Activated naive CD4-positive, alpha-beta T cell treated with anti-CD3 and anti-CD28 coated beads, Interleukin-2, amount 50 U/mL, for 72 hours (primary cell): ENCODE results near the gene MRPL55. TPM values are rescaled to one million over a fixed set of nuclear protein-coding genes. Genes with fewer than 3 reads are reported as not detected.

Source experiments
- ATAC-seq, 2 donors: fragments of 150-1000 bp; cut with Tn5 transposase; 2 replicates each; pipeline ENCODE4 v1.10.0; 2021; ENCODE audit warnings: mild to moderate bottlenecking in 2 of 2, moderate library complexity in 2 of 2
- DNase-seq, 2 donors: peaks; one replicate each; pipeline ENCODE4 v3.0.0; 2021 to 2022; ENCODE audit warnings: low spot score in 2 of 2
- H3K27ac Mint-ChIP-seq, 2 donors: one replicate each; pipeline ENCODE4 v1.8.0; 2022; ENCODE audit warnings: mild to moderate bottlenecking in 2 of 2, mixed read lengths in 2 of 2
- H3K36me3 Mint-ChIP-seq, 2 donors: one replicate each; pipeline ENCODE4 v1.8.0; 2022; ENCODE audit warnings: mixed read lengths in 2 of 2
- H3K9me3 Mint-ChIP-seq, 2 donors: one replicate each; pipeline ENCODE4 v1.8.0; 2022; ENCODE audit warnings: mixed read lengths in 2 of 2
- total RNA-seq, 2 donors: library from RNA; stranded (reverse); gene quantifications; one replicate each; pipeline ENCODE4 v1.2.3, GENCODE V29; 2022

MRPL55 gene
- total RNA-seq, 2 donors from 2014 or later, result 50.6 to 52.5 TPM

DNA sequence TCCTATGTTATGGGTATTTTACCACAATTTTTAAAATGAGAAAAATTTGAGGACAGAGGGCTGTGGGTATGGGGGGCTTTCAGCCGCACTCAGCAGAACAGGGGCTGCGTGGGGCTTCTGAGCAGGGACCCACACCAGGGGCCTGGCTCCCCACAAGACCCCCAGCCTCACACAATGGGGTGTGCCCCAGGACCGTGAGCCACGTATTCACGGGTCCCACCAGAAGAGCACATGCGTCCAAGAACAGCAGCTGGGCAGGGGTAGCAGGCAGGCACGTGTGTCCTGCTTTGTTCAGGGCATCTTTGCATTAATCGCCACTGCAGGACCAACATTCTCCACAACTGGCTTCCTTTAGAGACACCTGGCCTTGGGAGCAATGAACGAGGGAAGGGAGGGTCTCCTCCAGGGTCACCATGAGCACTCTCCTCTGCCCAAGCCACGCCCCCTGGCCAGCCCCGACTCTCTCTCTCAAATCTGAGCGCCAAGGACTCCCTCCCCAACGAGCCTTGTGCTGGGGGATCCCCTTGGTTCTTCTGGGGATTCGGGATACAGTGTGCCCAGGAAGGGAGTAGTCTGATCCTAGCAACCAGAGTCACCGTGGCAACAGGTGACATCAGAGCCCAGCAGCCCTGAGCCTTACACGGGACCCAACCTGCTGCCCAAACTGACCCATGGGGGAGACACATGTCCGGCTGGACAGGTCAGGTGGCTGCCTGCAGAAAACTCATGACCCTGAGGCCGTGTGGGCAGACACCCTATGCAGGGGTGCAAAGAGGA is 34.0 kb downstream of the MRPL55 start:
- Mint-ChIP-seq H3K27ac (no peak overlapping the region), H3K36me3 (no peaks in the 10 kb centered on the region), H3K9me3 (no peaks in the 10 kb centered on the region)
- ATAC-seq, result no peak
- DNase-seq, result peak in 1 of 2 donors; percentile 45

DNA sequence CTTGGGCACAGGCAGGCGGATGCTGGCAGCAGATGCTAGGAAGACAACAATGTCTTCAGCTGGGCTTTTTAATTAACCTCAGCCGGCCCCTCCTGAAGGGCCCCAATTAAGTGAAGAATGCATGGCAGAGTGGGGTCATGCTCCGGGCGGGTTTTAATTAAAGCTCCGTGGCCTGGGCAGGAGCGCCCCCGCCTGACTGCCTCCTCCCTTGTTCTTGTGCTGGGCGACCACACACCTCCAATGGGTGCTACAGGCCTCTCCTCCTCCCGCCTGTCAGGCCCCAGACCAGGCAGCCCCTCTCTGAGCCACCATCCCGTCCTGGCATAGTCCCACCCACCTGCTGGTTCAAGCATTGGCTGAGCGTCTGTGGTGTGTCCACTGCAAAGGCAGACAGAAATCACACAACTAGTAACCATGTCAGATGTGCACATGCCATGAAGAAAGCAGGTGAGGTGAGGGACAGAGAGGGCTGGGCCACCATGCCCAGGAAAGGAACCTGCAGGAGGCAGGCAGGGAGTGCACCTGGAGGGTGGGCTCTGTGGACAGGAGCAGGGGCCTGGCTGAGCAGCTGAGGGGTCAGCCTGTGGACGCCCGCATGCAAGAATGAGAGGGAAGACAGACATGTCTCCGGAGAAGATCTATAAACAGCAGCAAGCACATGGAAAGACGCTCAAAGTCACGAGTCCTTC is 35.1 kb downstream of the MRPL55 start:
- H3K27ac Mint-ChIP-seq, result no peak overlapping the region
- no peaks in the 10 kb centered on the region for H3K9me3 Mint-ChIP-seq
- no peaks in the 10 kb centered on the region for H3K36me3 Mint-ChIP-seq
- ATAC-seq (no peak), DNase-seq (peak in 1 of 2 donors; percentile 53)

DNA sequence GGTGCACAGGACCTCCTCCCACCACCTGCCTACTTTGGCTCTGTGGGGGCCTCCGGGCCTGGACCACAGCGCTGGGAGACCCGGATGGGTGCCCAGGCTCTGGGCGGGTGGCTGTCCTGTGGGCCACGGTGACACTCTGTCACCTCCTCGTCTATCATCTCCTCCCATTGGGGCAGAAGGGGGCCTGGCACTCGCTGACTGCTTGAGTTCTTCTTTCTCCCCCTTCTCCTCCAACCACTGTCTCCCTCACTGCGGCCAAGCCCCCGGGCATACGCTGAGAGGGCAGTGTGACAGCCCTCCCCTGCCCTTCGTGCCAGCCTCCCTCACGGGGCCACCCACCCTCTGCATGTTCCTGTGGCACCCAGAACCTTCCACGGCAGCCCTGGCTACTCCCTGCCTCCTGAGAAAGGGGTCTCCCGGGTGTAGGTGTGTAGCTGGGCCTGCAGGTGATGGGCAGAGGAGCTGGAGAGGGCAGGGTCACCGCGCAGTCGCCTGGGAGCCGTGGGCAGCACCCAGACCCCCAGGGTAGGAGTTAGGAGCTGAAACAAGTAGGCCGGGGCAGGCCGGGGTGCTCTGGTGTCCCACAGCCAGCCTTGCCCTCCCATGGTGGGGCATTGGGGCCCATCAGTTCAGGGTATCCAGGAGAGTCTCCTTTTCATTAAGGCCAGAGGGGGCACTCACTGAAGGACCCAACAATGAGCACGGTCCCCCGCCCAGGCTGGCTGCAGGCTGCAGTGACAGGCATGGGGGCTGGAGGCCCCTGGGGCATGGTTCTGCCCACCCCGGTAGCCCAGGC is 35.8 kb downstream of the MRPL55 start:
- no peaks in the 10 kb centered on the region for H3K9me3 Mint-ChIP-seq
- no peaks in the 10 kb centered on the region for H3K36me3 Mint-ChIP-seq
- peak in 1 of 2 donors; percentile 54 for DNase-seq
- no peak for ATAC-seq
- no peak overlapping the region for H3K27ac Mint-ChIP-seq

DNA sequence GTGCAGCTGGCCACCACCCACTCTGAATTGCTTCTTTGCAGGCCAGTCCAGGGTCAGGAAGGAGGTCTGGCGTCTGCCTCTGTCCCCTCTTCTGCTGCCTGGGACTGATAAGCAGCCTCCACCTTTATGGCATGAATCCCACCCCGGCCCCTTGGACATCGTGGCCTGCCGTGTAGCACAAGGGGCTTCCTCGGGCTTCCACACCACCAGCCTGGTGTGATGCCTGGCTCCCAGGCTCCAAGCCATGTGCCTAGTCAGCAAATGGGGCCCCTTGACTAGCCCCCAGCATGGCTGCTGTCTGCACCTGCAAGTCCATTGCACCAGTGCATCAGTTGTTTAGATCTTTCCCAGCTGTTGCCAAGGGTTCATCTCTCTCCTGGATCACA is 36.4 kb downstream of the MRPL55 start:
- ATAC-seq, result peak in 1 of 2 donors; percentile 10
- Mint-ChIP-seq H3K27ac (no peak overlapping the region), H3K36me3 (no peaks in the 10 kb centered on the region), H3K9me3 (no peaks in the 10 kb centered on the region)
- DNase-seq, result no peak

DNA sequence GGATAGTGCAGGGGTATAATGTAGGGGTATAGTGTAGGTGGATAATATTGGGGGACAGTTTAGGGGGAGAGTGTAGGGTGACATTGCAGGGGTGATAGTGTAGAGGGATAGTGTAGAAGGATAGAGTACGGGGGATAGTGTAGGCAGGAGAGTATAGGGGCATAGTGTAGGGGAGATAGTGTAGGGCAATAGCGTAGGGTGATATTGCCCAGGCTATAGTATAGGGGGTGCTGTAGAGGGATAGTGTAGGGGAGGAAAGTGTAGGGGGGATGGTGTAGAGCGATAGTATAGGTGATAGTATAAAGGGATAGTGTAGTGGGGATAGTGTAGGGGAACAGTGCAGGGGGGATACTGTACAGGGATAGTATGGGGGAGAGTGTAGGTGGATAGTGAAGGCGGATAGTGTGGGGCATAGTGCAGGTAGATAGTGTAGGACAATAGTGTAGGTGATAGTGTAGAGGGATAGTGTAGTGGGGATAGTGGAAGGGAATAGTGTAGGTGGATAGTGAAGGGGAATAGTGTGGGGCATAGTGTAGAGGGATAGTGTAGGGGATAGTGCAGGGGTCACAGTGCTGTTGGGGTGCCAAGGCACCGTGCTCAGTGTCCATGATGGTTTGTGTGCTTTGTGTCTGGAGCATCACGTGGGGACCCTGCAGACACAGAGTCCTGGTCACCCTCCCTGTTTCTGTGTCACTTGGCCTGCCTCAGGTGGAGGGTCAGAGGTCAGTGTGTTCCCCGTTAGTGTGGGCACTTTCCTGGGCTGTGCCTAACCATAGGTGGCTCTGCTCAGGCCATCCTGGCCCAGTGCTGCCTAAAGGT is 37.1 kb downstream of the MRPL55 start:
- ATAC-seq (peak; percentile 22 to 37), DNase-seq (peak in 1 of 2 donors; percentile 46)
- Mint-ChIP-seq H3K27ac (no peak overlapping the region), H3K9me3 (no peaks in the 10 kb centered on the region), H3K36me3 (no peaks in the 10 kb centered on the region)

DNA sequence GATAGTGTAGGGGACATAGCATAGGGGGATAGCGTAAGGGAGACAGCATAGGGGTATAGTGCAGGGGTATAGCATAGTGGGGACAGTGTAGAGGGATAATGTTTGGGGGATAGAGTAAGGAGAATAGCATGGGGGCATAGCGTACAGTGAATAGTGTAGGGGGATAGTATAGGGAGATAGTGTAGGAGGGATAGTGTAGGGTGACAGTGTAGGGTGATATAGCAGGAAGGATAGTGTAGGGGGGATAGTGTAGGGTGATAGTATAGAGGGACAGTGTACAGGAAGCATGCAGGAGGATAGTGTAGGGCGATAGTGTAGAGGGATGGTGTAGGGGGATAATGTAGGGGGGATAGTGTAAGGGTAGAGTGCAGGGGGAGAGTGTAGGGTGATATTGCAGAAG is 38.2 kb downstream of the MRPL55 start:
- peak in 1 of 2 donors; percentile 4 for ATAC-seq

GRCh38 chr1:228070173-228070572 is 38.9 kb downstream of the MRPL55 start:
- ATAC-seq (no peak), DNase-seq (no peak)
- Mint-ChIP-seq H3K9me3 (no peaks in the 10 kb centered on the region), H3K27ac (no peak overlapping the region), H3K36me3 (no peaks in the 10 kb centered on the region)

More for the DNA sequence above, 38.2 kb downstream of the MRPL55 start:
- Mint-ChIP-seq H3K9me3 (no peaks in the 10 kb centered on the region), H3K27ac (no peak overlapping the region), H3K36me3 (no peaks in the 10 kb centered on the region)
- DNase-seq, result no peak

- H3K36me3 Mint-ChIP-seq, result no peaks in the 10 kb centered on the region
- DNase-seq (no peak), ATAC-seq (no peak)
- H3K9me3 Mint-ChIP-seq, result no peaks in the 10 kb centered on the region
- no peak overlapping the region for H3K27ac Mint-ChIP-seq
These were observed 40.7 kb downstream of the MRPL55 start for GRCh38 chr1:228068359-228068758.

- peak in 1 of 2 donors; percentile 47 for DNase-seq
- H3K36me3 Mint-ChIP-seq, result no peaks in the 10 kb centered on the region
These were observed 42.0 kb downstream of the MRPL55 start for GRCh38 chr1:228066891-228067654.

GRCh38 chr1:228066416-228066815 is 42.7 kb downstream of the MRPL55 start:
- no peaks in the 10 kb centered on the region for H3K9me3 Mint-ChIP-seq
- H3K36me3 Mint-ChIP-seq, result no peaks in the 10 kb centered on the region
- ATAC-seq (no peak), DNase-seq (peak in 1 of 2 donors; percentile 34)
- H3K27ac Mint-ChIP-seq, result no peak overlapping the region

More at GRCh38 chr1:228066891-228067654, 42.0 kb downstream of the MRPL55 start:
- no peak for ATAC-seq
- no peaks in the 10 kb centered on the region for H3K9me3 Mint-ChIP-seq
- H3K27ac Mint-ChIP-seq, result no peak overlapping the region

- DNase-seq (peak in 1 of 2 donors; percentile 44), ATAC-seq (no peak)
- H3K27ac Mint-ChIP-seq, result no peak overlapping the region
- H3K36me3 Mint-ChIP-seq, result peaks cover 0 to 5% of the 10 kb centered on the region in 2 donors
- no peaks in the 10 kb centered on the region for H3K9me3 Mint-ChIP-seq
These were observed 43.4 kb downstream of the MRPL55 start for GRCh38 chr1:228065543-228066347.

DNA sequence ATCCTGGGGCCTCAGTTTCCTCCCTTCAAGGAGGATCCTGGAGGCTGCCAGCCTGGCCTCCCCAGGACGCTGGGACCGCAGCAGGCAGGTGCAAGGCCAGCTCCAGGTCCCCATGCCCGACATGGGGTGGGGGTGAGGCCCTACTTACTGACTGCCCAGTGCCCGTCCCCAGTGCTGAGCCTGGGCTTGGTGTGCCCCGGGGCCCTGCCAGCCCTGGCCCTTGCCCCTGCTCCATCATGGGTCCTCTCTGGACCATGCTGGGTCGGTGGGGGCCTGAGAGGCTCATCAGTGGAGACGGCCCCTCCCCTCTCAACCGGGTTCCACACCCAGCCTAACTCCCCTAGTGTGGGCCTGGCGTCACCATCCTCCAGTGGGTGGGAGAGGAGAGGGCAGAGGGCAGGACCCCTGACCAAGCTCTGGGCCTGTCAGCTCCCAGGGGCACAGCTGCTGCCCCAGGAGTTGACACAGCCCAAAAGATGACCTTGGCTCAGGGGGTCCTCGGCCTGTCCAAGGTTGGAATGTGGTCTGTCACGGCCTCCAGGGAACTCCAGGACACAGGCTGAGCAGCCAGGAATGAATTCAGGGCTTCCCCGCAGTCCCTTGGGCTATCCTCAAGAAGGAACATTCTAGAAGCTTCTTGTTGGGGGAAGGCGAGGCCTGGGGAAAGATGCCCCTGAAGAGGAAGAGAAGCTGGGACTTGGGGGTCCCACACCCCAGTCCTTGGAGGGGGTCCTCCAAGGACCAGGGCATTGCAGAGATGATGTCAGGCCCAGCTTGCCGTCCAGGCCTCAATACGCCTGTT is 44.2 kb downstream of the MRPL55 start:
- no peaks in the 10 kb centered on the region for H3K9me3 Mint-ChIP-seq
- no peak for DNase-seq
- H3K36me3 Mint-ChIP-seq, result peaks cover 0 to 5% of the 10 kb centered on the region in 2 donors
- H3K27ac Mint-ChIP-seq, result no peak overlapping the region
- no peak for ATAC-seq

DNA sequence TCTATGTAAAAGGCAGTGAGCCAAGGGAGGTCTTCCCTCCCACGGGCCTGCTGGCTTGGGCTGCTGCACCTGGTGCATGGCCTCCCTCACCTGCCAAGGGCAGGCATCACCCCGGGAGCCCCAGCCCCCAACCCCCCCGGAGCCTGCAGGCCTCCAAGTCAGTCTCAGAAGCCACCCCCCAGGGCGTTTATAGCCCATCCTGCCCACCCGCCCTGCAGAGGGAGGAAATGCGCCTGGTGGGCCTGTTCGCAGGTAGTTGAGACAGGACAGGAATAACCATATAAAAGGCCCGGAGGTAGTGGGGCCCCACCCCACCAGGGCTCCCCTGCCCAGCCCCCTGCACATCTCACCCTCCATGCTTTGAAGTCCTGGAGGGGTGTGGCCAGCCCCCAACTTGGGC is 44.8 kb downstream of the MRPL55 start:
- Mint-ChIP-seq H3K9me3 (no peaks in the 10 kb centered on the region), H3K36me3 (peaks cover 0 to 5% of the 10 kb centered on the region in 2 donors), H3K27ac (no peak overlapping the region)
- ATAC-seq (no peak), DNase-seq (no peak)
